ENCODE data around the gene ALDH4A1.

The ALDH4A1 gene

GRCh38 chr1:18944810-18945209 lies 42.5 kb upstream of the ALDH4A1 start:
- in situ Hi-C loops (cut with HindIII; ENCODE audit: low pct_unique_long_range_greater_than_20kb, low sequenced_read_pairs), result no loop called here
- no peak for TF ChIP-seq JUND (IDR thresholded peaks at IDR 0.05; ENCODE audit: low read depth)

GRCh38 chr1:18943914-18944572 lies 41.7 kb upstream of the ALDH4A1 start:
- no peak for DNase-seq (ENCODE audit: low read depth in 1 of 2, low spot score in 1 of 2)
- in situ Hi-C loops (cut with HindIII; ENCODE audit: low pct_unique_long_range_greater_than_20kb, low sequenced_read_pairs), result no loop called here
- TF ChIP-seq JUND (IDR thresholded peaks at IDR 0.05; ENCODE audit: low read depth), result no peak

More at GRCh38 chr1:18944810-18945209, 42.5 kb upstream of the ALDH4A1 start:
- no peak for DNase-seq (ENCODE audit: low read depth in 1 of 2, low spot score in 1 of 2)

- in situ Hi-C loops (cut with HindIII; ENCODE audit: low pct_unique_long_range_greater_than_20kb, low sequenced_read_pairs), result no loop called here
- no peak for DNase-seq (ENCODE audit: low read depth in 1 of 2, low spot score in 1 of 2)
- no peak for TF ChIP-seq JUND (IDR thresholded peaks at IDR 0.05; ENCODE audit: low read depth)
Observed at GRCh38 chr1:18943162-18943561, 40.8 kb upstream of the ALDH4A1 start.

- in situ Hi-C loops (cut with HindIII; ENCODE audit: low pct_unique_long_range_greater_than_20kb, low sequenced_read_pairs), result no loop called here
- no peak for DNase-seq (ENCODE audit: low read depth in 1 of 2, low spot score in 1 of 2)
- no peak for TF ChIP-seq JUND (IDR thresholded peaks at IDR 0.05; ENCODE audit: low read depth)
Observed at GRCh38 chr1:18942340-18942739, 40.0 kb upstream of the ALDH4A1 start.

- in situ Hi-C loops (cut with HindIII; ENCODE audit: low pct_unique_long_range_greater_than_20kb, low sequenced_read_pairs), result no loop called here
- peak in 1 of 2 experiments; percentile 28 for DNase-seq (ENCODE audit: low read depth in 1 of 2, low spot score in 1 of 2)
- no peak for TF ChIP-seq JUND (IDR thresholded peaks at IDR 0.05; ENCODE audit: low read depth)
Observed at GRCh38 chr1:18941221-18942141, 39.1 kb upstream of the ALDH4A1 start.

GRCh38 chr1:18940303-18941020 lies 38.1 kb upstream of the ALDH4A1 start:
- DNase-seq (ENCODE audit: low read depth in 1 of 2, low spot score in 1 of 2), result no peak
- in situ Hi-C loops (cut with HindIII; ENCODE audit: low pct_unique_long_range_greater_than_20kb, low sequenced_read_pairs), result no loop called here
- TF ChIP-seq JUND (IDR thresholded peaks at IDR 0.05; ENCODE audit: low read depth), result no peak

- DNase-seq (ENCODE audit: low read depth in 1 of 2, low spot score in 1 of 2), result peak in 1 of 2 experiments; percentile 27
- TF ChIP-seq JUND (IDR thresholded peaks at IDR 0.05; ENCODE audit: low read depth), result no peak
- in situ Hi-C loops (cut with HindIII; ENCODE audit: low pct_unique_long_range_greater_than_20kb, low sequenced_read_pairs), result no loop called here
Observed at GRCh38 chr1:18939398-18940302, 37.3 kb upstream of the ALDH4A1 start.

GRCh38 chr1:18938707-18939070 lies 36.3 kb upstream of the ALDH4A1 start:
- no peak for DNase-seq (ENCODE audit: low read depth in 1 of 2, low spot score in 1 of 2)
- no peak for TF ChIP-seq JUND (IDR thresholded peaks at IDR 0.05; ENCODE audit: low read depth)
- in situ Hi-C loops (cut with HindIII; ENCODE audit: low pct_unique_long_range_greater_than_20kb, low sequenced_read_pairs), result no loop called here

- no peak for DNase-seq (ENCODE audit: low read depth in 1 of 2, low spot score in 1 of 2)
- no peak for TF ChIP-seq JUND (IDR thresholded peaks at IDR 0.05; ENCODE audit: low read depth)
- in situ Hi-C loops (cut with HindIII; ENCODE audit: low pct_unique_long_range_greater_than_20kb, low sequenced_read_pairs), result no loop called here
Observed at GRCh38 chr1:18938008-18938706, 35.8 kb upstream of the ALDH4A1 start.

- DNase-seq (ENCODE audit: low read depth in 1 of 2, low spot score in 1 of 2), result no peak
- in situ Hi-C loops (cut with HindIII; ENCODE audit: low pct_unique_long_range_greater_than_20kb, low sequenced_read_pairs), result no loop called here
- no peak for TF ChIP-seq JUND (IDR thresholded peaks at IDR 0.05; ENCODE audit: low read depth)
Observed at GRCh38 chr1:18937539-18937938, 35.2 kb upstream of the ALDH4A1 start.

- no peak for TF ChIP-seq JUND (IDR thresholded peaks at IDR 0.05; ENCODE audit: low read depth)
- in situ Hi-C loops (cut with HindIII; ENCODE audit: low pct_unique_long_range_greater_than_20kb, low sequenced_read_pairs), result no loop called here
- DNase-seq (ENCODE audit: low read depth in 1 of 2, low spot score in 1 of 2), result no peak
Observed at GRCh38 chr1:18936814-18937481, 34.6 kb upstream of the ALDH4A1 start.
